Measurements from ENCODE around the gene KLHL11. TPM values are rescaled to one million over a fixed set of nuclear protein-coding genes. Genes with fewer than 3 reads are reported as not detected.

The KLHL11 gene
- total and polyA plus RNA-seq, 9 of the 15 experiments (the other 6 are each of a cell fraction or from before 2014, with no cell fraction given), result 0.20 to 17.0 (median 10.3) TPM

DNA sequence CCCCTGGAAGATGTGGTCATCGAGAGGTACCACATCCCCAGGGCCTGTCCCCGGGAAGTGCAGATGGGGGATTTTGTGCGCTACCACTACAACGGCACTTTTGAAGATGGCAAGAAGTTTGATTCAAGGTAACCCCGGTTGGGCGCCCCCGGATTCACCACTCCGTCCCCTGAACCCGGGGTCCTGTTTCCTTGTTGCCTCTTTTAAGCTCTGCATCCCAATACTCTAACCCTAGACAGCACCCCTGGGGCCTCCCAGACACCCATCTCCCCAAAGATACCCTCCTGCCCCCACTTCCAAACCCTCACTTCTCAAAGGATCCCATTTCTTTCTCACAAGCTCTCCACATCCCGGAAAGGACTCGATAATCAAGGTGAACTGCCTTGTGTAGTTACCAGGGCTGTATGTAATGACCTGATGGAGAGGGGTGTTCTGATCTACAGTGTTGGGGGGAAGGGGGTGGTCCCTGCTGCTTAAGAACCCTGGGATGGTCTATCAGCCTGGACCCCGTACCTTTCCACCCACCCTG is 52.0 kb downstream of the KLHL11 start (continued):
- TF ChIP-seq, protein P1, sequence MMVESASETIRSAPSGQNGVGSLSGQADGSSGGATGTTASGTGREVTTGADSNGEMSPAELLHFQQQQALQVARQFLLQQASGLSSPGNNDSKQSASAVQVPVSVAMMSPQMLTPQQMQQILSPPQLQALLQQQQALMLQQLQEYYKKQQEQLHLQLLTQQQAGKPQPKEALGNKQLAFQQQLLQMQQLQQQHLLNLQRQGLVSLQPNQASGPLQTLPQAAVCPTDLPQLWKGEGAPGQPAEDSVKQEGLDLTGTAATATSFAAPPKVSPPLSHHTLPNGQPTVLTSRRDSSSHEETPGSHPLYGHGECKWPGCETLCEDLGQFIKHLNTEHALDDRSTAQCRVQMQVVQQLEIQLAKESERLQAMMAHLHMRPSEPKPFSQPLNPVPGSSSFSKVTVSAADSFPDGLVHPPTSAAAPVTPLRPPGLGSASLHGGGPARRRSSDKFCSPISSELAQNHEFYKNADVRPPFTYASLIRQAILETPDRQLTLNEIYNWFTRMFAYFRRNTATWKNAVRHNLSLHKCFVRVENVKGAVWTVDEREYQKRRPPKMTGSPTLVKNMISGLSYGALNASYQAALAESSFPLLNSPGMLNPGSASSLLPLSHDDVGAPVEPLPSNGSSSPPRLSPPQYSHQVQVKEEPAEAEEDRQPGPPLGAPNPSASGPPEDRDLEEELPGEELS (CRISPR knock-in tag; IDR thresholded peaks at IDR 0.05; ENCODE audit: borderline replicate concordance), result no peak
- TF ChIP-seq HEY1 (CRISPR knock-in tag; IDR thresholded peaks at IDR 0.05; ENCODE audit: borderline replicate concordance) (no peak), ZNF347 (CRISPR knock-in tag; IDR thresholded peaks at IDR 0.05; ENCODE audit: low read depth) (no peak), EWSR1 (IDR thresholded peaks at IDR 0.05; ENCODE audit: borderline replicate concordance, low read depth, partially characterized antibody) (no peak)
- TF ChIP-seq, protein P2, sequence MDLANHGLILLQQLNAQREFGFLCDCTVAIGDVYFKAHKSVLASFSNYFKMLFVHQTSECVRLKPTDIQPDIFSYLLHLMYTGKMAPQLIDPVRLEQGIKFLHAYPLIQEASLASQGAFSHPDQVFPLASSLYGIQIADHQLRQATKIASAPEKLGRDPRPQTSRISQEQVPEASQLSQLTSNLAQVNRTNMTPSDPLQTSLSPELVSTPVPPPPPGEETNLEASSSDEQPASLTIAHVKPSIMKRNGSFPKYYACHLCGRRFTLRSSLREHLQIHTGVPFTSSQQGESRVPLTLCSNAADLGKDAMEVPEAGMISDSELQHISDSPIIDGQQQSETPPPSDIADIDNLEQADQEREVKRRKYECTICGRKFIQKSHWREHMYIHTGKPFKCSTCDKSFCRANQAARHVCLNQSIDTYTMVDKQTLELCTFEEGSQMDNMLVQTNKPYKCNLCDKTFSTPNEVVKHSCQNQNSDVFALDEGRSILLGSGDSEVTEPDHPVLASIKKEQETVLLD (IDR thresholded peaks at IDR 0.05), result no peak

Measured in K562 (cell line).